OCI-LY1 (cell line): Measurements from ENCODE around the gene MAPK10.

Experiments used
- H2AFZ ChIP-seq: fragments of 200-600 bp; sonication (generic), shearing (Covaris generic); 2 replicates; pipeline ENCODE4 v1.6.0; 2014; ENCODE audit warnings: antibody characterized with exemption, mild to moderate bottlenecking, low read length
- H3F3A ChIP-seq: fragments of 200-600 bp; sonication (generic), shearing (Covaris generic); 2 replicates; pipeline ENCODE4 v1.6.0; 2014; ENCODE audit warnings: mild to moderate bottlenecking, antibody characterized with exemption, low read length, moderate library complexity; ENCODE audit not compliant: insufficient read depth
- H3K27ac ChIP-seq: fragments of 200-600 bp; sonication (generic); 2 replicates; pipeline ENCODE4 v1.5.1; 2014; ENCODE audit warnings: low read length, mixed run types, mild to moderate bottlenecking, low read depth; ENCODE audit not compliant: poor library complexity, severe bottlenecking
- H3K27me3 ChIP-seq: fragments of 200-600 bp; sonication (generic); 2 replicates; pipeline ENCODE4 v1.6.0; 2014; ENCODE audit warnings: antibody characterized with exemption, mild to moderate bottlenecking, low read length, moderate library complexity; ENCODE audit not compliant: insufficient read depth
- H3K36me3 ChIP-seq: fragments of 200-600 bp; sonication (generic); 2 replicates; pipeline ENCODE4 v1.6.1; 2014; ENCODE audit warnings: mild to moderate bottlenecking, antibody characterized with exemption, low read length, moderate library complexity, mixed read lengths; ENCODE audit not compliant: insufficient read depth
- H3K4me1 ChIP-seq: fragments of 200-600 bp; sonication (generic); 2 replicates; pipeline ENCODE4 v1.5.1; 2014; ENCODE audit warnings: mild to moderate bottlenecking, low read length, moderate library complexity; ENCODE audit not compliant: insufficient read depth, severe bottlenecking
- H3K4me2 ChIP-seq: fragments of 200-600 bp; sonication (generic), shearing (Covaris generic); 2 replicates; pipeline ENCODE4 v1.6.1; 2014; ENCODE audit warnings: low read length
- H3K4me3 ChIP-seq: fragments of 200-600 bp; sonication (generic); 2 replicates; pipeline ENCODE4 v1.5.1; 2014; ENCODE audit warnings: low read length, low read depth, mild to moderate bottlenecking, mixed read lengths; ENCODE audit not compliant: poor library complexity, severe bottlenecking
- H3K79me2 ChIP-seq: fragments of 200-600 bp; shearing (Covaris generic); 2 replicates; pipeline ENCODE4 v1.6.1; 2016; ENCODE audit warnings: mixed run types, low read length, mixed read lengths; ENCODE audit not compliant: insufficient read depth
- H3K9ac ChIP-seq: fragments of 200-600 bp; sonication (generic), shearing (Covaris generic); 2 replicates; pipeline ENCODE4 v1.6.1; 2014; ENCODE audit warnings: mild to moderate bottlenecking, low read length, mixed read lengths
- H3K9me2 ChIP-seq: fragments of 200-600 bp; sonication (generic), shearing (Covaris generic); 2 replicates; pipeline ENCODE4 v1.6.1; 2014; ENCODE audit warnings: low read depth, mild to moderate bottlenecking, low read length, mixed read lengths
- H3K9me3 ChIP-seq: fragments of 200-600 bp; shearing (Covaris generic); 2 replicates; pipeline ENCODE4 v1.6.1; 2014; ENCODE audit warnings: low read length, mixed read lengths
- H4K20me1 ChIP-seq: fragments of 200-600 bp; sonication (generic), shearing (Covaris generic); 2 replicates; pipeline ENCODE4 v1.6.0; 2016; ENCODE audit warnings: mild to moderate bottlenecking, low read length; ENCODE audit not compliant: insufficient read depth
- CTCF ChIP-seq: fragments of 200-600 bp; sonication (generic), shearing (Covaris generic); IDR thresholded peaks from 2 replicates; pipeline ENCODE4 v1.5.1; 2017; ENCODE audit warnings: mild to moderate bottlenecking, antibody characterized with exemption, low read length, moderate library complexity, mixed read lengths
- EZH2 ChIP-seq: fragments of 200-600 bp; sonication (generic), shearing (Covaris generic); IDR thresholded peaks from 2 replicates; pipeline ENCODE4 v1.8.0; 2017; ENCODE audit warnings: borderline replicate concordance, mixed run types, mild to moderate bottlenecking, antibody characterized with exemption, low read length, moderate library complexity, mixed read lengths

The MAPK10 gene

GRCh38 chr4:86338521-86338920 is 21.3 kb downstream of the MAPK10 start:
- Histone ChIP-seq H3K4me1 (no peaks in the 10 kb centered on the region), H3K4me3 (no peak overlapping the region), H3K9me3 (no peaks in the 10 kb centered on the region), H3K27me3 (no peaks in the 10 kb centered on the region), H3F3A (no peaks in the 10 kb centered on the region), H3K36me3 (no peaks in the 10 kb centered on the region), H3K27ac (no peak overlapping the region), H3K9me2 (no peaks in the 10 kb centered on the region), H3K79me2 (no peaks in the 10 kb centered on the region), H3K4me2 (no peak overlapping the region), H2AFZ (no peak overlapping the region), H3K9ac (no peak overlapping the region), H4K20me1 (no peaks in the 10 kb centered on the region)
- TF ChIP-seq CTCF: no peak
- no peak for TF ChIP-seq EZH2

- Histone ChIP-seq H3K36me3 (no peaks in the 10 kb centered on the region), H3K4me3 (no peak overlapping the region), H3F3A (no peaks in the 10 kb centered on the region), H3K9ac (no peak overlapping the region), H2AFZ (no peak overlapping the region), H3K4me1 (peaks cover 9% of the 10 kb centered on the region), H3K4me2 (no peak overlapping the region), H3K27ac (no peak overlapping the region), H3K27me3 (no peaks in the 10 kb centered on the region), H4K20me1 (no peaks in the 10 kb centered on the region), H3K9me3 (no peaks in the 10 kb centered on the region), H3K79me2 (no peaks in the 10 kb centered on the region), H3K9me2 (no peaks in the 10 kb centered on the region)
- TF ChIP-seq CTCF (no peak), EZH2 (no peak)
Measured at GRCh38 chr4:86334020-86334750, 25.7 kb downstream of the MAPK10 start.

- TF ChIP-seq CTCF (no peak), EZH2 (no peak)
- H3K9me3 ChIP-seq: no peaks in the 10 kb centered on the region
- H3K79me2 ChIP-seq: no peaks in the 10 kb centered on the region
- H3K27ac ChIP-seq: no peak overlapping the region
- H3K36me3 ChIP-seq: no peaks in the 10 kb centered on the region
- H3K4me1 ChIP-seq: peaks cover 9% of the 10 kb centered on the region
- no peaks in the 10 kb centered on the region for H3K27me3 ChIP-seq
- no peaks in the 10 kb centered on the region for H3F3A ChIP-seq
- no peak overlapping the region for H2AFZ ChIP-seq
- no peak overlapping the region for H3K9ac ChIP-seq
- H4K20me1 ChIP-seq: no peaks in the 10 kb centered on the region
- H3K9me2 ChIP-seq: no peaks in the 10 kb centered on the region
- no peak overlapping the region for H3K4me3 ChIP-seq
- H3K4me2 ChIP-seq: no peak overlapping the region
Measured at GRCh38 chr4:86333236-86333635, 26.6 kb downstream of the MAPK10 start.
